ENCODE results near the gene GCN1. TPM values are rescaled to one million over a fixed set of nuclear protein-coding genes. Genes with fewer than 3 reads are reported as not detected.
A peak's percentile ranks its signal among the peaks of the same experiment; 100 is the strongest.

The GCN1 gene
- total RNA-seq, 1 experiment from 2014 or later = 181 TPM

DNA sequence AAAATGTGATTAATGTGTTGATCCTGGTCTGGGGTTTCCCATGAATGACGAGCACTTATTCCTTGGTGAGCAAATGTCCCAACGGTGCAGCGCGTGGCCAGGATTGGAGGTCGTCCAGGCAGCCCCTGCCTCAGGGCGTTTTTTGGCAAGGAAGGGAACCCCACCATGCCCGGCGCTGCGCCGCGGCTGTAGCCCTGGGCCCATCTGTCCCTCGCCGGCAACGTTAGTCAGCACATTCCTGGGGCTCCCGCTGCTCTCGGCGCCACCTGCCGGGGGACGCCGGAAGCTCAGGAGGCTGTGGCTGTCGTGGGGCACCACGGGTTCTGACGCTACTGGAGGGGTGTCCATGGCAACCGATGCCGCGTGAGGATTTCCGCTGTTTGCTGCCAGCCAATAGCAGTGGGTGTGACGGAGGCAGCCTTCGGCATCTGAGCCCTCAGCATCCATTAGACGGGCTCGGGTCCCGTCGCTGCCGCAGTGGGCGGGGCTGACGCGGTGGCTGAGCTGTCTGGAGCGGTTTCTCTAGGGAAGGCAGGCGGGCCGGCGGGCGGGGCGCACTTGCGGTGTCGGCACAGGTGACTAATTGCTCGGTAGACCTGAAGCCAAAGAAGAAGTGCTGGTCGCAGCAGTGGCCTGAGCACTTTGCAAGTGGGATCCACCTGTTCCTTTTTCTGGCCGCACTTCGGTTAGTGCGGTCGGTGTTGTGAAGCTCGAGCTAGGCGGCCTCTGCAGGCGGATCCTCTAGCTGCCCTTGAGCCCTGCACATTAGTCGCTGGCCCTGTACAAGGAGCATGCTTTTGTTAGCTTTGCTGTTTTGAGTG lies 107.5 kb downstream of the GCN1 start (continued):
- TF ChIP-seq ZNF532 (CRISPR knock-in tag; IDR thresholded peaks at IDR 0.05; ENCODE audit: borderline replicate concordance) (no peak), ZNF219 (CRISPR knock-in tag; IDR thresholded peaks at IDR 0.05; ENCODE audit: borderline replicate concordance) (no peak), FOXK1 (CRISPR knock-in tag; IDR thresholded peaks at IDR 0.05) (peak; percentile 85), ELF4 (CRISPR knock-in tag; IDR thresholded peaks at IDR 0.05; ENCODE audit: low read depth) (no peak), AR (CRISPR knock-in tag; IDR thresholded peaks at IDR 0.05) (no peak), CREM (CRISPR knock-in tag; IDR thresholded peaks at IDR 0.05) (peak; percentile 72), TCF7 (CRISPR knock-in tag; IDR thresholded peaks at IDR 0.05; ENCODE audit: low read depth) (no peak), AFF4 (CRISPR knock-in tag; IDR thresholded peaks at IDR 0.05; ENCODE audit: borderline replicate concordance) (no peak; the same call in 1 of the 2 replicates), MYBL2 (CRISPR knock-in tag; IDR thresholded peaks at IDR 0.05) (no peak; the same call in 1 of the 2 replicates), IRF2 (CRISPR knock-in tag; IDR thresholded peaks at IDR 0.05; ENCODE audit: borderline replicate concordance, low read depth) (no peak), PRRX2 (CRISPR knock-in tag; IDR thresholded peaks at IDR 0.05) (no peak)
- TF ChIP-seq, protein P1, sequence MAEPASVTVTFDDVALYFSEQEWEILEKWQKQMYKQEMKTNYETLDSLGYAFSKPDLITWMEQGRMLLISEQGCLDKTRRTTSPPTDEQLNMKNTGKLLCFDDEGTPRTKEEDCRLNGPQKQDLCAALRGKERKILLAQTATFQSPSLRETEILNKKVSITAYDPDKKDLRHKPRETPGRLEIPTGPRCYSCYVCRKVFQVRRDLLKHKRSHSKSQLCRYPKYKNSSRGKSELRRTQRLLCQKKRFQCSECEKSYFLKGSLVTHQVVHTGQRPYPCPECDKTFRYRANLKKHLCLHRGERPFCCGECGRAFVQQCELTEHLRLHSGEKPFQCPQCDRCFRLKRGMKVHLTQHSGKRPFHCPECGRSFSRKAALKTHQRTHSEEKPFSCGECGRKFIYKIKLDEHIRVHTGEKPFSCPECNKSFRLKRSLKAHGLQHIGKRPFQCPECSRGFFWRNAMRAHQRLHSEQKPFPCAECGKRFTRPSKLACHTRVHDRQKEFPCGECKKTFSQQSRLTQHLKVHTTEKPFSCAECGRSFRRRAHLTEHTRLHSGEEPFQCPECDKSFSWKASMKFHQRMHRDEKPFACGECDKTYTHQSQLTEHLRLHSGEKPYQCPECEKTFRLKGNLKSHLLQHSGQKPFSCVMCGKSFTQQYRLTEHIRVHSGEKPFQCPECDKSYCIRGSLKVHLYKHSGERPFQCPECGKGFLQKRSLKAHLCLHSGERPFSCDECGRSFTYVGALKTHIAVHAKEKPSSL (CRISPR knock-in tag; conservative IDR thresholded peaks at IDR 0.05) = no peak
- TF ChIP-seq, protein P2, sequence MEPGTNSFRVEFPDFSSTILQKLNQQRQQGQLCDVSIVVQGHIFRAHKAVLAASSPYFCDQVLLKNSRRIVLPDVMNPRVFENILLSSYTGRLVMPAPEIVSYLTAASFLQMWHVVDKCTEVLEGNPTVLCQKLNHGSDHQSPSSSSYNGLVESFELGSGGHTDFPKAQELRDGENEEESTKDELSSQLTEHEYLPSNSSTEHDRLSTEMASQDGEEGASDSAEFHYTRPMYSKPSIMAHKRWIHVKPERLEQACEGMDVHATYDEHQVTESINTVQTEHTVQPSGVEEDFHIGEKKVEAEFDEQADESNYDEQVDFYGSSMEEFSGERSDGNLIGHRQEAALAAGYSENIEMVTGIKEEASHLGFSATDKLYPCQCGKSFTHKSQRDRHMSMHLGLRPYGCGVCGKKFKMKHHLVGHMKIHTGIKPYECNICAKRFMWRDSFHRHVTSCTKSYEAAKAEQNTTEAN (CRISPR knock-in tag; IDR thresholded peaks at IDR 0.05) = no peak
- TF ChIP-seq, protein P3, sequence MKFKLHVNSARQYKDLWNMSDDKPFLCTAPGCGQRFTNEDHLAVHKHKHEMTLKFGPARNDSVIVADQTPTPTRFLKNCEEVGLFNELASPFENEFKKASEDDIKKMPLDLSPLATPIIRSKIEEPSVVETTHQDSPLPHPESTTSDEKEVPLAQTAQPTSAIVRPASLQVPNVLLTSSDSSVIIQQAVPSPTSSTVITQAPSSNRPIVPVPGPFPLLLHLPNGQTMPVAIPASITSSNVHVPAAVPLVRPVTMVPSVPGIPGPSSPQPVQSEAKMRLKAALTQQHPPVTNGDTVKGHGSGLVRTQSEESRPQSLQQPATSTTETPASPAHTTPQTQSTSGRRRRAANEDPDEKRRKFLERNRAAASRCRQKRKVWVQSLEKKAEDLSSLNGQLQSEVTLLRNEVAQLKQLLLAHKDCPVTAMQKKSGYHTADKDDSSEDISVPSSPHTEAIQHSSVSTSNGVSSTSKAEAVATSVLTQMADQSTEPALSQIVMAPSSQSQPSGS (CRISPR knock-in tag; IDR thresholded peaks at IDR 0.05; ENCODE audit: borderline replicate concordance, low read depth) = no peak
- TF ChIP-seq, protein P4, sequence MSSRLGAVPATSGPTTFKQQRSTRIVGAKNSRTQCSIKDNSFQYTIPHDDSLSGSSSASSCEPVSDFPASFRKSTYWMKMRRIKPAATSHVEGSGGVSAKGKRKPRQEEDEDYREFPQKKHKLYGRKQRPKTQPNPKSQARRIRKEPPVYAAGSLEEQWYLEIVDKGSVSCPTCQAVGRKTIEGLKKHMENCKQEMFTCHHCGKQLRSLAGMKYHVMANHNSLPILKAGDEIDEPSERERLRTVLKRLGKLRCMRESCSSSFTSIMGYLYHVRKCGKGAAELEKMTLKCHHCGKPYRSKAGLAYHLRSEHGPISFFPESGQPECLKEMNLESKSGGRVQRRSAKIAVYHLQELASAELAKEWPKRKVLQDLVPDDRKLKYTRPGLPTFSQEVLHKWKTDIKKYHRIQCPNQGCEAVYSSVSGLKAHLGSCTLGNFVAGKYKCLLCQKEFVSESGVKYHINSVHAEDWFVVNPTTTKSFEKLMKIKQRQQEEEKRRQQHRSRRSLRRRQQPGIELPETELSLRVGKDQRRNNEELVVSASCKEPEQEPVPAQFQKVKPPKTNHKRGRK (CRISPR knock-in tag; IDR thresholded peaks at IDR 0.05; ENCODE audit: borderline replicate concordance) = no peak
- TF ChIP-seq, protein P5, sequence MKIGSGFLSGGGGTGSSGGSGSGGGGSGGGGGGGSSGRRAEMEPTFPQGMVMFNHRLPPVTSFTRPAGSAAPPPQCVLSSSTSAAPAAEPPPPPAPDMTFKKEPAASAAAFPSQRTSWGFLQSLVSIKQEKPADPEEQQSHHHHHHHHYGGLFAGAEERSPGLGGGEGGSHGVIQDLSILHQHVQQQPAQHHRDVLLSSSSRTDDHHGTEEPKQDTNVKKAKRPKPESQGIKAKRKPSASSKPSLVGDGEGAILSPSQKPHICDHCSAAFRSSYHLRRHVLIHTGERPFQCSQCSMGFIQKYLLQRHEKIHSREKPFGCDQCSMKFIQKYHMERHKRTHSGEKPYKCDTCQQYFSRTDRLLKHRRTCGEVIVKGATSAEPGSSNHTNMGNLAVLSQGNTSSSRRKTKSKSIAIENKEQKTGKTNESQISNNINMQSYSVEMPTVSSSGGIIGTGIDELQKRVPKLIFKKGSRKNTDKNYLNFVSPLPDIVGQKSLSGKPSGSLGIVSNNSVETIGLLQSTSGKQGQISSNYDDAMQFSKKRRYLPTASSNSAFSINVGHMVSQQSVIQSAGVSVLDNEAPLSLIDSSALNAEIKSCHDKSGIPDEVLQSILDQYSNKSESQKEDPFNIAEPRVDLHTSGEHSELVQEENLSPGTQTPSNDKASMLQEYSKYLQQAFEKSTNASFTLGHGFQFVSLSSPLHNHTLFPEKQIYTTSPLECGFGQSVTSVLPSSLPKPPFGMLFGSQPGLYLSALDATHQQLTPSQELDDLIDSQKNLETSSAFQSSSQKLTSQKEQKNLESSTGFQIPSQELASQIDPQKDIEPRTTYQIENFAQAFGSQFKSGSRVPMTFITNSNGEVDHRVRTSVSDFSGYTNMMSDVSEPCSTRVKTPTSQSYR (CRISPR knock-in tag; IDR thresholded peaks at IDR 0.05) = no peak
